IMR-90 (cell line): Measurements from ENCODE around the gene TP53I11. TPM values are rescaled to one million over a fixed set of nuclear protein-coding genes. Genes with fewer than 3 reads are reported as not detected.

Experiments used
- ATAC-seq: fragments of 200-7000 bp; cut with Tn5 transposase; 2 replicates; pipeline ENCODE4 v1.9.1; 2020; ENCODE audit warnings: low read depth, mild to moderate bottlenecking, moderate library complexity
- BruUV-seq: library from RNA; stranded (reverse); fragments of 400-500 nt; replicated peaks from 2 replicates; lab custom pipeline; 2021; lab: Mats Ljungman, UMichigan
- CTCF ChIA-PET: fragments of 300-600 bp; formaldehyde crosslinking; extraction: SDS; loops from one replicate; lab custom pipeline; 2021; ENCODE audit warnings: antibody characterized with exemption; lab: Yijun Ruan, JAX
- POLR2A ChIA-PET: fragments of 300-600 bp; sonication (Branson Sonifier 250); formaldehyde crosslinking; loops from one replicate; lab custom pipeline; 2022; ENCODE audit warnings: antibody characterized with exemption; ENCODE audit not compliant: unreplicated experiment; lab: Charles Lee
- DNase-seq: peaks from one replicate; pipeline ENCODE4 v3.0.0; 2013
- H2AFZ ChIP-seq: replicated peaks from 2 replicates; pipeline ENCODE3; 2013; ENCODE audit warnings: low read length, mild to moderate bottlenecking; ENCODE audit not compliant: poor library complexity
- H2AK5ac ChIP-seq: 2 replicates; pipeline ENCODE4 v1.6.1; 2013; ENCODE audit warnings: low read depth, low read length, inconsistent platforms
- H2AK9ac ChIP-seq: replicated peaks from 2 replicates; pipeline ENCODE3; 2013; ENCODE audit warnings: mild to moderate bottlenecking, low read depth, low read length, moderate library complexity; ENCODE audit not compliant: poor library complexity
- H2BK120ac ChIP-seq: 2 replicates; pipeline ENCODE4 v1.6.1; 2013; ENCODE audit warnings: low read depth, low read length, inconsistent platforms
- H2BK15ac ChIP-seq: 3 replicates; pipeline ENCODE4 v1.6.1; 2013; ENCODE audit warnings: low read depth, low read length, inconsistent platforms
- H2BK20ac ChIP-seq: 2 replicates; pipeline ENCODE4 v1.6.1; 2013; ENCODE audit warnings: low read depth, mild to moderate bottlenecking, inconsistent platforms, low read length, moderate library complexity
- H2BK5ac ChIP-seq: 2 replicates; pipeline ENCODE4 v1.6.1; 2013; ENCODE audit warnings: mild to moderate bottlenecking, low read depth, low read length, inconsistent platforms; ENCODE audit not compliant: poor library complexity, severe bottlenecking
- H3K14ac ChIP-seq: replicated peaks from 2 replicates; pipeline ENCODE4 v1.6.1; 2013; ENCODE audit warnings: low read depth, low read length, inconsistent platforms
- H3K18ac ChIP-seq: 2 replicates; pipeline ENCODE4 v1.6.1; 2013; ENCODE audit warnings: low read depth, low read length, control low read depth
- H3K23ac ChIP-seq: 2 replicates; pipeline ENCODE4 v1.6.1; 2013; ENCODE audit warnings: low read depth, low read length, inconsistent platforms
- H3K27ac ChIP-seq: 2 replicates; pipeline ENCODE4 v1.5.1; 2013; ENCODE audit warnings: mild to moderate bottlenecking, control low read depth, low read length; ENCODE audit not compliant: insufficient read depth
- H3K27me3 ChIP-seq: 2 replicates; pipeline ENCODE4 v1.6.1; 2013; ENCODE audit warnings: low read length; ENCODE audit not compliant: control insufficient read depth, insufficient read depth
- H3K36me3 ChIP-seq: 2 replicates; pipeline ENCODE4 v1.6.1; 2013; ENCODE audit warnings: low read length, mixed read lengths; ENCODE audit not compliant: control insufficient read depth, insufficient read depth
- H3K4ac ChIP-seq: 2 replicates; pipeline ENCODE4 v1.6.1; 2013; ENCODE audit warnings: low read depth, low read length, inconsistent platforms
- H3K4me1 ChIP-seq: 2 replicates; pipeline ENCODE4 v1.6.1; 2013; ENCODE audit warnings: low read length, mixed read lengths; ENCODE audit not compliant: control insufficient read depth, insufficient read depth
- H3K4me2 ChIP-seq: 2 replicates; pipeline ENCODE4 v1.6.1; 2013; ENCODE audit warnings: low read depth, mild to moderate bottlenecking, control low read depth, low read length, moderate library complexity
- H3K4me3 ChIP-seq: 2 replicates; pipeline ENCODE4 v1.5.1; 2013; ENCODE audit warnings: low read depth, mild to moderate bottlenecking, control low read depth, low read length, moderate library complexity; ENCODE audit not compliant: insufficient read depth
- H3K56ac ChIP-seq: 2 replicates; pipeline ENCODE4 v1.6.1; 2013; ENCODE audit warnings: low read length, inconsistent platforms; ENCODE audit not compliant: insufficient read depth; ENCODE audit errors: extremely low read depth
- H3K79me1 ChIP-seq, 2 experiments: 2 replicates each; pipeline ENCODE4 v1.6.1; 2013; ENCODE audit warnings: low read length in 2 of 2, inconsistent platforms in 1 of 2, low read depth in 1 of 2
- H3K9ac ChIP-seq: 2 replicates; pipeline ENCODE4 v1.6.1; 2013; ENCODE audit warnings: low read depth, low read length, control low read depth
- H3K9me1 ChIP-seq: 2 replicates; pipeline ENCODE4 v1.6.1; 2013; ENCODE audit warnings: low read length, inconsistent platforms; ENCODE audit not compliant: insufficient read depth
- H3K9me3 ChIP-seq: 2 replicates; pipeline ENCODE4 v1.6.1; 2013; ENCODE audit warnings: low read length; ENCODE audit not compliant: control insufficient read depth, insufficient read depth
- H4K20me1 ChIP-seq: 2 replicates; pipeline ENCODE4 v1.6.1; 2013; ENCODE audit warnings: low read length, inconsistent platforms; ENCODE audit not compliant: insufficient read depth
- H4K5ac ChIP-seq: 2 replicates; pipeline ENCODE4 v1.6.1; 2013; ENCODE audit warnings: mild to moderate bottlenecking, low read depth, low read length, control low read depth
- H4K8ac ChIP-seq, 2 experiments: 2 replicates each; pipeline ENCODE4 v1.6.1; 2013; ENCODE audit warnings: low read depth in 2 of 2, low read length in 2 of 2, control low read depth in 1 of 2, inconsistent platforms in 1 of 2
- H4K91ac ChIP-seq: 2 replicates; pipeline ENCODE4 v1.6.1; 2013; ENCODE audit warnings: low read depth, low read length, inconsistent platforms; ENCODE audit not compliant: insufficient read depth
- BHLHE40 ChIP-seq: fragments of 150-350 bp; IDR thresholded peaks from 2 replicates; pipeline ENCODE4 v1.6.1; 2016; ENCODE audit warnings: mild to moderate bottlenecking, low read depth, low read length
- CEBPB ChIP-seq: IDR thresholded peaks from 2 replicates; pipeline ENCODE4 v1.6.1; 2012; ENCODE audit warnings: low read depth, low read length, improper control_type of control experiment
- FOS ChIP-seq: fragments of 150-350 bp; IDR thresholded peaks from 2 replicates; pipeline ENCODE4 v1.6.1; 2016; ENCODE audit warnings: low read depth, low read length
- MAZ ChIP-seq: IDR thresholded peaks from 2 replicates; pipeline ENCODE4 v1.6.1; 2012; ENCODE audit warnings: low read depth, mild to moderate bottlenecking, low read length, improper control_type of control experiment, moderate library complexity, borderline replicate concordance
- NFE2L2 ChIP-seq: fragments of 150-350 bp; IDR thresholded peaks from 2 replicates; pipeline ENCODE4 v1.6.1; 2016; ENCODE audit warnings: low read depth, mild to moderate bottlenecking, low read length
- POLR2A ChIP-seq: IDR thresholded peaks from 2 replicates; pipeline ENCODE4 v1.6.1; 2012; ENCODE audit warnings: mild to moderate bottlenecking, low read depth, low read length
- RFX5 ChIP-seq: IDR thresholded peaks from 2 replicates; pipeline ENCODE4 v1.8.0; 2012; ENCODE audit warnings: low read depth, mild to moderate bottlenecking, low read length, moderate library complexity
- SMC3 ChIP-seq: fragments of 150-350 bp; IDR thresholded peaks from 2 replicates; pipeline ENCODE4 v1.6.1; 2016; ENCODE audit warnings: low read depth, mild to moderate bottlenecking, antibody characterized with exemption, low read length, moderate library complexity
- WGBS, 2 experiments: methylation state at CpG; one replicate each; pipeline versions ENCODE4 v1.1.5 to v1.1.7; 2013; ENCODE audit warnings: missing lambda C conversion rate in 2 of 2; ENCODE audit not compliant: insufficient read length in 1 of 2; ENCODE audit errors: extremely low coverage in 2 of 2; 5-methylcytosine and 5-hydroxymethylcytosine counted together
- dilution Hi-C: fragments of 300-500 bp; cut with HindIII; formaldehyde crosslinking; loops from one replicate; pipeline ENCODE4 v1.14.3; 2018; ENCODE audit warnings: low sequenced_read_pairs; ENCODE audit not compliant: unreplicated experiment
- in situ Hi-C: fragments of 300-500 bp; cut with MboI; formaldehyde crosslinking; loops from 3 replicates; pipeline ENCODE4 v1.14.3; 2019; ENCODE audit warnings: low sequenced_read_pairs, inconsistent platforms, mixed read lengths
- intact Hi-C: fragments of 100-400 bp; cut with micrococcal nuclease; formaldehyde crosslinking; loops from 2 replicates; pipeline ENCODE4 v1.10.0; 2022
- polyA plus RNA-seq, 3 experiments: library from polyadenylated mRNA; depleted of rRNA; stranded (reverse); fragments of >200 nt; gene quantifications; 2 replicates each; pipeline ENCODE4 v1.2.3, GENCODE V29; 2012; ENCODE audit warnings: low replicate concordance in 1 of 3
- total RNA-seq: library from RNA; depleted of rRNA; stranded (reverse); fragments of >200 nt; gene quantifications from 2 replicates; pipeline ENCODE4 v1.2.3, GENCODE V29; 2012
- TF ChIP-seq, protein P1 (sequence below): fragments of 150-350 bp; IDR thresholded peaks from 2 replicates; pipeline ENCODE4 v1.6.1; 2017; ENCODE audit warnings: mild to moderate bottlenecking, antibody characterized with exemption, low read length, low read depth
- TF ChIP-seq, protein P2 (sequence below): conservative IDR thresholded peaks from 2 replicates; pipeline ENCODE4 v1.5.1; 2012; ENCODE audit warnings: mild to moderate bottlenecking, low read depth, low read length, improper control_type of control experiment
- TF ChIP-seq, protein P3 (sequence below): fragments of 150-350 bp; IDR thresholded peaks from 2 replicates; pipeline ENCODE4 v1.6.1; 2016; ENCODE audit warnings: low read depth, mild to moderate bottlenecking, low read length, moderate library complexity, borderline replicate concordance

Gene TP53I11
- total and polyA plus RNA-seq, 2 of the 4 experiments (the other 2 are of a cell fraction), result 3.9 to 22.0 TPM

DNA sequence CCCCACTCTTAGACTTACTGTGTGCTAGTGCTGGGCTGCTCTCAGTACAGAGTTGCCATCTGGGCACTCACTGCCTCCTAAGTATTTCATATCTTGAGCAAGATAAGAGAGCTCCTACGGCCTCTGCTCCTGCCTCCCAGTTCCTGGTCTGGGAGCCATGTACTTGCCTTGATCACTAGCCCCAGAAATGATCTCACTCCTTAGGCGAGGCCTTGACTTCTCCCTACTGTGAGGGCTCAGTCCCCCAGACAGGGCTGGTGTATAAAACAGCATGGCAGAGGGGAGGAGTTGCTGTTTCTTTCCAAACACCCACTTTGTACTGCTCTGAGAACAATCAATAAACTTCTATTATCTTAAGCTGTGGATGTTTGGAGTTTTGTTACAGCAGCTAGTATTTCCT, 47.4 kb upstream of the TP53I11 start:
- no peak overlapping the region for H4K8ac ChIP-seq
- in situ Hi-C loops (no loop called here), dilution Hi-C loops (no loop called here), intact Hi-C loops (loop anchor here (2.0 kb wide), 1 partner anchor 49 kb away; no protein-coding TSS in a partner anchor)
- H4K5ac ChIP-seq, result no peak overlapping the region
- no peak overlapping the region for H2BK15ac ChIP-seq
- H3K4me3 ChIP-seq, result no peak overlapping the region
- H3K9ac ChIP-seq, result no peak overlapping the region
- H2AK9ac ChIP-seq, result no peak overlapping the region
- H3K18ac ChIP-seq, result no peak overlapping the region
- no peak overlapping the region for H3K14ac ChIP-seq
- H3K79me1 ChIP-seq, result no peaks in the 10 kb centered on the region
- no peak overlapping the region for H2AFZ ChIP-seq
- H3K4ac ChIP-seq, result no peak overlapping the region
- ChIA-PET CTCF (no interaction called here), POLR2A (no interaction called here)
- no peaks in the 10 kb centered on the region for H3K9me1 ChIP-seq
- peaks cover 40% of the 10 kb centered on the region for H3K27me3 ChIP-seq
- no peaks in the 10 kb centered on the region for H4K20me1 ChIP-seq
- no peak overlapping the region for H2AK5ac ChIP-seq
- 0% methylated on average over 1 of the region's 2 CpGs; no CpG with 5 or more reads in 1 of the 2 experiments for WGBS, 2 experiments
- no peak overlapping the region for H3K56ac ChIP-seq
- H3K36me3 ChIP-seq, result no peaks in the 10 kb centered on the region
- no peak overlapping the region for H4K91ac ChIP-seq
- no peak overlapping the region for H3K4me2 ChIP-seq
- no TSS peak for BruUV-seq
- H3K9me3 ChIP-seq, result no peaks in the 10 kb centered on the region
- no peak overlapping the region for H2BK5ac ChIP-seq
- H2BK120ac ChIP-seq, result no peak overlapping the region
- no peak overlapping the region for H3K23ac ChIP-seq
- no peak overlapping the region for H2BK20ac ChIP-seq
- DNase-seq, result no peak
- no peak for ATAC-seq
- H3K27ac ChIP-seq, result no peak overlapping the region
- TF ChIP-seq FOS, result no peak
- no peak for TF ChIP-seq SMC3
- TF ChIP-seq, protein P1, sequence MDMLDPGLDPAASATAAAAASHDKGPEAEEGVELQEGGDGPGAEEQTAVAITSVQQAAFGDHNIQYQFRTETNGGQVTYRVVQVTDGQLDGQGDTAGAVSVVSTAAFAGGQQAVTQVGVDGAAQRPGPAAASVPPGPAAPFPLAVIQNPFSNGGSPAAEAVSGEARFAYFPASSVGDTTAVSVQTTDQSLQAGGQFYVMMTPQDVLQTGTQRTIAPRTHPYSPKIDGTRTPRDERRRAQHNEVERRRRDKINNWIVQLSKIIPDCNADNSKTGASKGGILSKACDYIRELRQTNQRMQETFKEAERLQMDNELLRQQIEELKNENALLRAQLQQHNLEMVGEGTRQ, result no peak
- TF ChIP-seq POLR2A, result no peak
- TF ChIP-seq, protein P2, sequence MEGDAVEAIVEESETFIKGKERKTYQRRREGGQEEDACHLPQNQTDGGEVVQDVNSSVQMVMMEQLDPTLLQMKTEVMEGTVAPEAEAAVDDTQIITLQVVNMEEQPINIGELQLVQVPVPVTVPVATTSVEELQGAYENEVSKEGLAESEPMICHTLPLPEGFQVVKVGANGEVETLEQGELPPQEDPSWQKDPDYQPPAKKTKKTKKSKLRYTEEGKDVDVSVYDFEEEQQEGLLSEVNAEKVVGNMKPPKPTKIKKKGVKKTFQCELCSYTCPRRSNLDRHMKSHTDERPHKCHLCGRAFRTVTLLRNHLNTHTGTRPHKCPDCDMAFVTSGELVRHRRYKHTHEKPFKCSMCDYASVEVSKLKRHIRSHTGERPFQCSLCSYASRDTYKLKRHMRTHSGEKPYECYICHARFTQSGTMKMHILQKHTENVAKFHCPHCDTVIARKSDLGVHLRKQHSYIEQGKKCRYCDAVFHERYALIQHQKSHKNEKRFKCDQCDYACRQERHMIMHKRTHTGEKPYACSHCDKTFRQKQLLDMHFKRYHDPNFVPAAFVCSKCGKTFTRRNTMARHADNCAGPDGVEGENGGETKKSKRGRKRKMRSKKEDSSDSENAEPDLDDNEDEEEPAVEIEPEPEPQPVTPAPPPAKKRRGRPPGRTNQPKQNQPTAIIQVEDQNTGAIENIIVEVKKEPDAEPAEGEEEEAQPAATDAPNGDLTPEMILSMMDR, result no peak
- no peak for TF ChIP-seq BHLHE40
- no peak for TF ChIP-seq RFX5
- TF ChIP-seq NFE2L2, result no peak
- TF ChIP-seq MAZ, result no peak
- TF ChIP-seq, protein P3, sequence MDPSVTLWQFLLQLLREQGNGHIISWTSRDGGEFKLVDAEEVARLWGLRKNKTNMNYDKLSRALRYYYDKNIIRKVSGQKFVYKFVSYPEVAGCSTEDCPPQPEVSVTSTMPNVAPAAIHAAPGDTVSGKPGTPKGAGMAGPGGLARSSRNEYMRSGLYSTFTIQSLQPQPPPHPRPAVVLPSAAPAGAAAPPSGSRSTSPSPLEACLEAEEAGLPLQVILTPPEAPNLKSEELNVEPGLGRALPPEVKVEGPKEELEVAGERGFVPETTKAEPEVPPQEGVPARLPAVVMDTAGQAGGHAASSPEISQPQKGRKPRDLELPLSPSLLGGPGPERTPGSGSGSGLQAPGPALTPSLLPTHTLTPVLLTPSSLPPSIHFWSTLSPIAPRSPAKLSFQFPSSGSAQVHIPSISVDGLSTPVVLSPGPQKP, result no peak
- no peak for TF ChIP-seq CEBPB
- no peaks in the 10 kb centered on the region for H3K4me1 ChIP-seq
